NCI-H345 treated with DMSO at 0.1 percent for 48 hours (cell line): ENCODE measurements around the gene ZNF493.

Source experiments
- DNase-seq: peaks from one replicate; lab custom pipeline; 2025; ENCODE audit not compliant: unreplicated experiment; lab: John Stamatoyannopoulos, UW

The ZNF493 gene

DNA sequence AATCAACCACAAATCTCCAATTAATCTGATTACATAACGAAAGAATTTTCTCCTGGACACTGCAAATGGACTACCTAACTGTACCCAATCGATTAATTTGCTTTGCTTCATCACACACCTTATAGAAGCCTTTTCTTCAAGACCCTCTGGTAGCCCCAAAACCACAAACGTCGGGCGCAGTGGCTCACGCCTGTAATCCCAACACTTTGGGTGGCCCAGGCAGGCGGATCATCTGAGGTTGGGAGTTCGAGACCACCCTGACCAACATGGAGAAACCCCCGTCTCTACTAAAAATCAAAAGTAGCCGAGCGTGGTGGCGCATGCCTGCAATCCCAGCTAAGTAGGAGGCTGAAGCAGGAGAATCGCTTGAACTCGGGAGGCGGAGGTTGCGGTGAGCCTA is 65.6 kb downstream of the ZNF493 start:
- DNase-seq: no peak

DNA sequence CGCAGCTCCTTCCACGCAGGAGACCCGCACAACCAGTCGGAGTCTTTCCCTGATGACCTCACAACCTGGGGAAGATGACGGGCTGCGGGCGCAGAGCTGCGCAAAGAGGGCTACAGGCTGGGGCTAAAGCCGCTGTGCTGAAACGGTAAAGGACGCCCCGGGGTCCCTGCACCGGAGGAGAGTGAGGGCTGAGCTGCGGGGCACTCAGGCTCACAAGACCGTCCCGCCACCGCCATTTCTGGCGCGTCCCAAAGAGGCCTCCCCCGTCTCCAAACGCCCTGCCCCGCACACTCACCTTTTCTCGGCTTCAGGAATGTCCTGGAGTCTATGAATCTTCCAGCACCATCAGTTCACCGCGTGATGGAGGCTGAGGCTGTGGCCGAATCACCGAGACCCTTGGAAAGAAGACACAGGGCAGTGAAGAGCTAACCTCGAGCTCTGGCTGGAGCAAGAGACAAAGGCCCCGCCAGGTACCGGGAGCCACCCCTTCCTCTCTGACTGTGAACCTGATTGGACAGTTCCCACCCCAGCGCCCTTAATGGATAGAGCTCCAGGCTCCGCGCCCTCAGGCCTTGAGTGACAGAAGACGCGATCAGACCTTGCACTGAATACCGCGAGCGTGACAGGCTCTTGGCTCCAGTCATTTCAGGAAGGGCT is 66.6 kb downstream of the ZNF493 start:
- DNase-seq: no peak

DNA sequence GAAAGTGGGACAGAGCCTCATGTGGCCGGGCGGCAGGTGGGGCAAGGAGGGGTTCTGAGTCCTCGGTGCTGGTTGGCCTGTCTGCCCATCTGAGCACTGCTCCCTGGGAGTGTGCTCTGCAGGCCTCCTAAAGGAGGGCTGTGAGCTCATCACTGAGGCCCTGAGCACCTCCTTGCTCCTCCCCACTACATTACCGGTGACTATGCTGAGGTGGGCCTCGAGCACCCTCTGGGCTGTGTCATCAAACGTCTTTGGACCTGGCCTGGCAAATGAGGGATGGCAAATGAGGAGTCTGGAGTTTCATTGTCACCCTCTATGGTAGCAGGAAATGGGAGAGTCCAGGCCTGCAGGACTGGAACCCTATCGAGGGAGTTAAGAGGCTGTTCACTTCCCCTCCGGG is 69.7 kb downstream of the ZNF493 start:
- DNase-seq: no peak

DNA sequence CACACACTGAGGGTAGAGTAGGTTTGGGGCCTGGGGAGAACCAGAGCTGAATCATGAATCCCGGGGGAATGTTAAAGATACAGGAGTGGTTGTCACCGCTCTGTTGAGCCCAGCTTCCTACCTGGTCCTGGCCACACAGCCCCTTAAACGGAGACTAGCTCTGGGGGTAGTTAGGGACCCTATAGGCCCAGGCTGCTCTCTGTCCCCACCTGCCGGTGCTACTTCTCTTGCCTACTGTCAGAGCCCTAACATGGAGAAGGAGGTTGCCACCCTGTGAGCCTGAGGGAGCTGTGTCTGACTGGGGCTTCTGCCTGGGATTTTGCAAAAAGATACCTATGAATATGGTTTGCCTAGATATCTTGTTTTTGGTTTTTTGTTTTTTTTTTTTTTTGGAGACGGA is 71.9 kb downstream of the ZNF493 start:
- no peak for DNase-seq

DNA sequence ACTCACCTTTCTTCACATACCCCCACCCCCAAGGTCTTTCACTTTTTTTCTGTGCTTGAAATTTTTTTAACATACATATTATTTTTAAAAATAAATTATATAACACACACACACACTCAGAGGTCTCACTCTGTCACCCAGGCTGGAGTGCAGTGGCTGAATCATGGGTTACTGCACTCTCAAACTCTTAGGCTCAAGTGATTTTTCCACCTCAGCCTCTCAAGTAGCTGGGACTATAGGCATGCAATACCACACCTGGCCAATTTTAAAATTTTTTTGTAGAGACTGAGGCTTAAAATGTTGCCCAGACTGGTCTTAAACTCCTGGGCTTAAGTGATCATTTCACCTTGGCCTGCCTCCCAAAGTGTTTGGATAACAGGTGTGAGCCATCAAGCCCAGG is 75.6 kb downstream of the ZNF493 start:
- DNase-seq: no peak

DNA sequence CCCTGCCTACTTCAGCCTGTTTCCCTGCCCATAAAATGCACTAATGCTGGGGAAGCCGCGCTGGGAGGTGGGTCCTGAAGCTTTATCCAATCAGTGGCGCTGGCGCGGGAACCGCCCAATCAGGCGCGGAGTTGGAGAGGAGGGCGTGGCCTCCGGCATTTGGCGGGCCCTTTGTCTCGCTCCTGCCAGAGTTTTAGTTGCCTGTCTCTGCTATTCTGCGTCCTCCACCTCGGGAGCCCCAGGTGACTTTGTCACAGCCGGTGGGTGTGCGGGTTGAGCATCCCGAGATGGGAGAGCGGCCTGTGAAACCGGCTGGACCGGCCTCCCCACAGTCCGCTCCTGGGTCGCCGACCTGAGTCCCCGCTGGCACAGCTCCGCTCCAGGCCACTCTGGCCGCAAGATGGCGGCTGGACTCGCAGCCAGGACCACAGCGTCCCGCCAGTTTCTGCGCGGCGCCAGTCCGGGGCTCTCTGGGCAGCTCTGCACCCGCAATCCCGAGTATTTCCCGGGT is 77.8 kb downstream of the ZNF493 start:
- DNase-seq: no peak
